ENCODE results near the gene SYNE2. TPM values are rescaled to one million over a fixed set of nuclear protein-coding genes. Genes with fewer than 3 reads are reported as not detected.

Gene SYNE2
- total RNA-seq, 1 donor from 2014 or later = 121 TPM

GRCh38 chr14:63874223-63874622, 21.4 kb downstream of the SYNE2 start:
- Histone ChIP-seq H3K36me3 (no peaks in the 10 kb centered on the region), H3K27me3 (no peaks in the 10 kb centered on the region), H3K9me3 (no peaks in the 10 kb centered on the region), H3K4me1 (peaks cover 23% of the 10 kb centered on the region), H3K4me3 (no peak overlapping the region), H3K27ac (peak overlapping the region; percentile 45)
- no peak for ATAC-seq
- TF ChIP-seq, protein P1, sequence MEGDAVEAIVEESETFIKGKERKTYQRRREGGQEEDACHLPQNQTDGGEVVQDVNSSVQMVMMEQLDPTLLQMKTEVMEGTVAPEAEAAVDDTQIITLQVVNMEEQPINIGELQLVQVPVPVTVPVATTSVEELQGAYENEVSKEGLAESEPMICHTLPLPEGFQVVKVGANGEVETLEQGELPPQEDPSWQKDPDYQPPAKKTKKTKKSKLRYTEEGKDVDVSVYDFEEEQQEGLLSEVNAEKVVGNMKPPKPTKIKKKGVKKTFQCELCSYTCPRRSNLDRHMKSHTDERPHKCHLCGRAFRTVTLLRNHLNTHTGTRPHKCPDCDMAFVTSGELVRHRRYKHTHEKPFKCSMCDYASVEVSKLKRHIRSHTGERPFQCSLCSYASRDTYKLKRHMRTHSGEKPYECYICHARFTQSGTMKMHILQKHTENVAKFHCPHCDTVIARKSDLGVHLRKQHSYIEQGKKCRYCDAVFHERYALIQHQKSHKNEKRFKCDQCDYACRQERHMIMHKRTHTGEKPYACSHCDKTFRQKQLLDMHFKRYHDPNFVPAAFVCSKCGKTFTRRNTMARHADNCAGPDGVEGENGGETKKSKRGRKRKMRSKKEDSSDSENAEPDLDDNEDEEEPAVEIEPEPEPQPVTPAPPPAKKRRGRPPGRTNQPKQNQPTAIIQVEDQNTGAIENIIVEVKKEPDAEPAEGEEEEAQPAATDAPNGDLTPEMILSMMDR (IDR thresholded peaks at IDR 0.05) = no peak
- DNase-seq = no peak
- intact Hi-C loops (cut with DNase I) = no loop called here

- DNase-seq (no peak), ATAC-seq (no peak)
- TF ChIP-seq, protein P1 (IDR thresholded peaks at IDR 0.05) = no peak
- H3K9me3 ChIP-seq = no peaks in the 10 kb centered on the region
- intact Hi-C loops (cut with DNase I) = no loop called here
- no peaks in the 10 kb centered on the region for H3K36me3 ChIP-seq
- no peak overlapping the region for H3K4me3 ChIP-seq
- H3K27me3 ChIP-seq = no peaks in the 10 kb centered on the region
- H3K4me1 ChIP-seq = peaks cover 23% of the 10 kb centered on the region
- H3K27ac ChIP-seq = no peak overlapping the region
Measured at GRCh38 chr14:63875311-63875710, 22.5 kb downstream of the SYNE2 start.

DNA sequence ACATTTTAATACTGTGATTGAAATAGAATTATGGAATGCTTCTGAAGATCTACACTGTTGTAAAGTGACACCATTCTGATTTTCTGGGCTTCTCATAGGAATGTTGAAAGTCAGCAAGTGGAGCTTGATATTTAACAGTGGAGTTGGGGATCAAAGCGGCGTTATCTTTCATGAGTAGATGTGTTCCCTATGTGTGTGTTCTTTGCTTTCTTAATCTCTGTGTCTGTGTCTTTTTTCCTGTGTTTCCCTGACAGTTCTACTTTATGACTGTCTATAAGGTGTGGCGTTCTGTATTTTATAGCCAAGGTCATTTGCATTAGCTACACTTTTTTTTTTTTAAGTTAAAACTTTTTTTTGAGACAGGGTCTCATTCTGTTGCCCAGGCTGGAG, 24.7 kb downstream of the SYNE2 start:
- Histone ChIP-seq H3K27ac (no peak overlapping the region), H3K27me3 (no peaks in the 10 kb centered on the region), H3K36me3 (no peaks in the 10 kb centered on the region), H3K4me1 (peaks cover 23% of the 10 kb centered on the region), H3K4me3 (no peak overlapping the region), H3K9me3 (no peaks in the 10 kb centered on the region)
- no peak for DNase-seq
- no peak for ATAC-seq
- intact Hi-C loops (cut with DNase I) = no loop called here
- TF ChIP-seq, protein P1 (IDR thresholded peaks at IDR 0.05) = no peak

- TF ChIP-seq, protein P1 (IDR thresholded peaks at IDR 0.05) = no peak
- no peak for ATAC-seq
- H3K27me3 ChIP-seq = no peaks in the 10 kb centered on the region
Measured at GRCh38 chr14:63878052-63878451, 25.2 kb downstream of the SYNE2 start.

DNA sequence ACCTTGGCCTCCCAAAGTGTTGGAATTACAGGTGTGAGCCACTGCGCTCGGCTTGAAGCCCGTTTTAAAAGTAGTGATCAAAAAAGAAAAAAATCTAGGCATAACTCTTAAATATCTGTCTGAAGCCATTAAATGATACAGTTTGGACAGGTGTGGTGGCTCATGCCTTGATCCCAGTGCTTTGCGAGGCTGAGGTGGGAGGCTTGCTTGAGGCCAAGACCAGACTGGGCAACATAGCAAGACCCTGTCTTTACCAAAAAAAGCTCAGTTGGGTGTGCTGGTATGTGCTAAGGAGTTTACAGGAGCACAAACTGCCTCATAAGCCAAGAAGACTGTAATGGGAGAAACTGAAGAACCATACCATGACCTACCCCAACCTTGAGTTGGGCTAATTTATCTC, 26.0 kb downstream of the SYNE2 start:
- intact Hi-C loops (cut with DNase I) = no loop called here
- no peaks in the 10 kb centered on the region for H3K9me3 ChIP-seq
- H3K27me3 ChIP-seq = no peaks in the 10 kb centered on the region
- no peaks in the 10 kb centered on the region for H3K36me3 ChIP-seq
- no peak for DNase-seq
- H3K4me1 ChIP-seq = peaks cover 18% of the 10 kb centered on the region
- ATAC-seq = no peak
- TF ChIP-seq, protein P1 (IDR thresholded peaks at IDR 0.05) = no peak
- no peak overlapping the region for H3K27ac ChIP-seq
- no peak overlapping the region for H3K4me3 ChIP-seq

More at GRCh38 chr14:63878052-63878451, 25.2 kb downstream of the SYNE2 start:
- peaks cover 23% of the 10 kb centered on the region for H3K4me1 ChIP-seq
- no peaks in the 10 kb centered on the region for H3K9me3 ChIP-seq
- no peak for DNase-seq
- H3K4me3 ChIP-seq = no peak overlapping the region
- H3K27ac ChIP-seq = no peak overlapping the region
- intact Hi-C loops (cut with DNase I) = no loop called here
- no peaks in the 10 kb centered on the region for H3K36me3 ChIP-seq

DNA sequence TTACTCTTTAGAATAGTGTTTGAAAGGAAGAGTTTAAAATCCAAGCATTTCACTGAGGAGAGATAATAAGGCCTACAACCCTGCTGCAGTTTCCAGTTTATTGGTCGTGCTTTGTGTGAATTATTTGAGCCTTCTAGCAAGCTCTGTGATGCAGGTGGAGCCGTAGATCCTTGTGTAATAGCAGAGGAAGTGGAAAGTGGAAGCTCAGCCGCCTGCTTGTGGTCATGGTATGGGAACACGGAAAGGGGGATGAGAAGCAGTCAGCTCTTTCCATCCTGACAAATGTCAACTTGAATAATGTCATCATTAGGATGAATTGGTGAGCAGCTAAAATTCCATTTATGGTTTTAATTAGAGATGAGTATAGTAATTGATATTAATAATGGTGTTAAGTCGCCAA, 29.1 kb downstream of the SYNE2 start:
- ATAC-seq = peak; percentile 50
- Histone ChIP-seq H3K27ac (no peak overlapping the region), H3K4me1 (no peaks in the 10 kb centered on the region), H3K36me3 (no peaks in the 10 kb centered on the region), H3K9me3 (no peaks in the 10 kb centered on the region), H3K4me3 (no peak overlapping the region), H3K27me3 (no peaks in the 10 kb centered on the region)
- intact Hi-C loops (cut with DNase I) = no loop called here
- TF ChIP-seq, protein P1 (IDR thresholded peaks at IDR 0.05) = no peak
- DNase-seq = no peak

Data from upper lobe of right lung (tissue), 1 donor.